ENCODE data around the gene SCGB1C2. TPM values are rescaled to one million over a fixed set of nuclear protein-coding genes. Genes with fewer than 3 reads are reported as not detected.

SCGB1C2 gene
- total RNA-seq, 1 experiment from 2014 or later, result not detected

- Histone ChIP-seq H3K36me3 (replicated peaks; ENCODE audit: control insufficient read depth, insufficient read depth, low read length) (no peaks in the 10 kb centered on the region), H3K4me3 (ENCODE audit: insufficient read depth, low read depth, low read length) (no peak overlapping the region), H3K27me3 (ENCODE audit: control insufficient read depth, insufficient read depth, low read length) (peaks cover 10% of the 10 kb centered on the region)
- DNase-seq, result no peak
These were observed 8.5 kb downstream of the SCGB1C2 start for GRCh38 chr17:145671-146541.

GRCh38 chr17:146546-146945, 9.2 kb downstream of the SCGB1C2 start:
- Histone ChIP-seq H3K4me3 (ENCODE audit: insufficient read depth, low read depth, low read length) (no peak overlapping the region), H3K36me3 (replicated peaks; ENCODE audit: control insufficient read depth, insufficient read depth, low read length) (no peaks in the 10 kb centered on the region), H3K27me3 (ENCODE audit: control insufficient read depth, insufficient read depth, low read length) (peaks cover 10% of the 10 kb centered on the region)
- DNase-seq, result no peak

- Histone ChIP-seq H3K4me3 (ENCODE audit: insufficient read depth, low read depth, low read length) (no peak overlapping the region), H3K36me3 (replicated peaks; ENCODE audit: control insufficient read depth, insufficient read depth, low read length) (no peaks in the 10 kb centered on the region), H3K27me3 (ENCODE audit: control insufficient read depth, insufficient read depth, low read length) (peaks cover 10% of the 10 kb centered on the region)
- DNase-seq, result no peak
These were observed 9.8 kb downstream of the SCGB1C2 start for GRCh38 chr17:146983-147761.

- H3K36me3 ChIP-seq (replicated peaks; ENCODE audit: control insufficient read depth, insufficient read depth, low read length), result no peaks in the 10 kb centered on the region
- peaks cover 4% of the 10 kb centered on the region for H3K27me3 ChIP-seq (ENCODE audit: control insufficient read depth, insufficient read depth, low read length)
- no peak overlapping the region for H3K4me3 ChIP-seq (ENCODE audit: insufficient read depth, low read depth, low read length)
- no peak for DNase-seq
These were observed 10.7 kb downstream of the SCGB1C2 start for GRCh38 chr17:147796-148740.

- H3K36me3 ChIP-seq (replicated peaks; ENCODE audit: control insufficient read depth, insufficient read depth, low read length), result no peaks in the 10 kb centered on the region
- DNase-seq, result no peak
- H3K4me3 ChIP-seq (ENCODE audit: insufficient read depth, low read depth, low read length), result no peak overlapping the region
These were observed 11.4 kb downstream of the SCGB1C2 start for GRCh38 chr17:148757-149156.

GRCh38 chr17:149231-149630, 11.9 kb downstream of the SCGB1C2 start:
- Histone ChIP-seq H3K36me3 (replicated peaks; ENCODE audit: control insufficient read depth, insufficient read depth, low read length) (no peaks in the 10 kb centered on the region), H3K4me3 (ENCODE audit: insufficient read depth, low read depth, low read length) (no peak overlapping the region), H3K27me3 (ENCODE audit: control insufficient read depth, insufficient read depth, low read length) (no peaks in the 10 kb centered on the region; the same call in 1 of the 2 replicates)
- no peak for DNase-seq

More at GRCh38 chr17:148757-149156, 11.4 kb downstream of the SCGB1C2 start:
- no peaks in the 10 kb centered on the region; the same call in 1 of the 2 replicates for H3K27me3 ChIP-seq (ENCODE audit: control insufficient read depth, insufficient read depth, low read length)

- Histone ChIP-seq H3K4me3 (ENCODE audit: insufficient read depth, low read depth, low read length) (no peak overlapping the region), H3K36me3 (replicated peaks; ENCODE audit: control insufficient read depth, insufficient read depth, low read length) (no peaks in the 10 kb centered on the region), H3K27me3 (ENCODE audit: control insufficient read depth, insufficient read depth, low read length) (no peaks in the 10 kb centered on the region; the same call in 1 of the 2 replicates)
- DNase-seq, result no peak
These were observed 12.7 kb downstream of the SCGB1C2 start for GRCh38 chr17:149897-150584.

GRCh38 chr17:151004-151403, 13.6 kb downstream of the SCGB1C2 start:
- Histone ChIP-seq H3K36me3 (replicated peaks; ENCODE audit: control insufficient read depth, insufficient read depth, low read length) (no peaks in the 10 kb centered on the region), H3K4me3 (ENCODE audit: insufficient read depth, low read depth, low read length) (no peak overlapping the region), H3K27me3 (ENCODE audit: control insufficient read depth, insufficient read depth, low read length) (no peaks in the 10 kb centered on the region)
- DNase-seq, result no peak

GRCh38 chr17:151886-152859, 14.8 kb downstream of the SCGB1C2 start:
- Histone ChIP-seq H3K27me3 (ENCODE audit: control insufficient read depth, insufficient read depth, low read length) (no peaks in the 10 kb centered on the region), H3K4me3 (ENCODE audit: insufficient read depth, low read depth, low read length) (no peak overlapping the region), H3K36me3 (replicated peaks; ENCODE audit: control insufficient read depth, insufficient read depth, low read length) (no peaks in the 10 kb centered on the region)
- DNase-seq, result no peak

GRCh38 chr17:152860-153420, 15.6 kb downstream of the SCGB1C2 start:
- Histone ChIP-seq H3K4me3 (ENCODE audit: insufficient read depth, low read depth, low read length) (no peak overlapping the region), H3K27me3 (ENCODE audit: control insufficient read depth, insufficient read depth, low read length) (no peaks in the 10 kb centered on the region), H3K36me3 (replicated peaks; ENCODE audit: control insufficient read depth, insufficient read depth, low read length) (no peaks in the 10 kb centered on the region)
- no peak for DNase-seq

GRCh38 chr17:153851-154250, 16.5 kb downstream of the SCGB1C2 start:
- no peak for DNase-seq
- no peaks in the 10 kb centered on the region for H3K36me3 ChIP-seq (replicated peaks; ENCODE audit: control insufficient read depth, insufficient read depth, low read length)
- no peak overlapping the region for H3K4me3 ChIP-seq (ENCODE audit: insufficient read depth, low read depth, low read length)
- no peaks in the 10 kb centered on the region for H3K27me3 ChIP-seq (ENCODE audit: control insufficient read depth, insufficient read depth, low read length)

- H3K27me3 ChIP-seq (ENCODE audit: control insufficient read depth, insufficient read depth, low read length), result no peaks in the 10 kb centered on the region
- H3K36me3 ChIP-seq (replicated peaks; ENCODE audit: control insufficient read depth, insufficient read depth, low read length), result no peaks in the 10 kb centered on the region
- no peak for DNase-seq
- H3K4me3 ChIP-seq (ENCODE audit: insufficient read depth, low read depth, low read length), result no peak overlapping the region
These were observed 18.2 kb downstream of the SCGB1C2 start for GRCh38 chr17:155576-155975.
